ENCODE data around the gene CACNA1B. TPM values are rescaled to one million over a fixed set of nuclear protein-coding genes. Genes with fewer than 3 reads are reported as not detected.

The CACNA1B gene
- total RNA-seq, 2 experiments from 2014 or later, result not detected

GRCh38 chr9:138050472-138051330 is 173.1 kb downstream of the CACNA1B start:
- no peak overlapping the region for H3K4me3 Mint-ChIP-seq
- ChIA-PET CTCF (no interaction called here), POLR2A (no interaction called here)
- peak; percentile 12 for DNase-seq
- H3K4me1 Mint-ChIP-seq, result no peaks in the 10 kb centered on the region
- no peaks in the 10 kb centered on the region for H3K9me3 Mint-ChIP-seq
- H3K36me3 Mint-ChIP-seq (ENCODE audit: low read depth), result no peaks in the 10 kb centered on the region
- H3K27me3 Mint-ChIP-seq, result no peaks in the 10 kb centered on the region
- no peak overlapping the region for H3K27ac Mint-ChIP-seq

GRCh38 chr9:138051586-138052321 is 174.2 kb downstream of the CACNA1B start:
- peak; percentile 8 for DNase-seq
- Mint-ChIP-seq H3K9me3 (no peaks in the 10 kb centered on the region), H3K27me3 (no peaks in the 10 kb centered on the region), H3K36me3 (ENCODE audit: low read depth) (no peaks in the 10 kb centered on the region), H3K4me3 (no peak overlapping the region), H3K27ac (no peak overlapping the region), H3K4me1 (no peaks in the 10 kb centered on the region)
- ChIA-PET CTCF (no interaction called here), POLR2A (no interaction called here)

GRCh38 chr9:138052322-138052615 is 174.7 kb downstream of the CACNA1B start:
- Mint-ChIP-seq H3K27ac (no peak overlapping the region), H3K9me3 (no peaks in the 10 kb centered on the region), H3K4me3 (no peak overlapping the region), H3K36me3 (ENCODE audit: low read depth) (no peaks in the 10 kb centered on the region), H3K27me3 (no peaks in the 10 kb centered on the region), H3K4me1 (no peaks in the 10 kb centered on the region)
- POLR2A ChIA-PET, result no interaction called here
- CTCF ChIA-PET, result no interaction called here
- peak; percentile 7 for DNase-seq

GRCh38 chr9:138052635-138053320 is 175.2 kb downstream of the CACNA1B start:
- Mint-ChIP-seq H3K9me3 (no peaks in the 10 kb centered on the region), H3K27ac (no peak overlapping the region), H3K4me1 (no peaks in the 10 kb centered on the region), H3K27me3 (no peaks in the 10 kb centered on the region), H3K4me3 (no peak overlapping the region), H3K36me3 (ENCODE audit: low read depth) (no peaks in the 10 kb centered on the region)
- POLR2A ChIA-PET, result no interaction called here
- DNase-seq, result no peak
- CTCF ChIA-PET, result no interaction called here

GRCh38 chr9:138053321-138053868 is 175.8 kb downstream of the CACNA1B start:
- H3K4me1 Mint-ChIP-seq, result no peaks in the 10 kb centered on the region
- no peaks in the 10 kb centered on the region for H3K36me3 Mint-ChIP-seq (ENCODE audit: low read depth)
- H3K9me3 Mint-ChIP-seq, result no peaks in the 10 kb centered on the region
- POLR2A ChIA-PET, result no interaction called here
- CTCF ChIA-PET, result no interaction called here
- DNase-seq, result no peak
- no peak overlapping the region for H3K27ac Mint-ChIP-seq
- no peaks in the 10 kb centered on the region for H3K27me3 Mint-ChIP-seq
- no peak overlapping the region for H3K4me3 Mint-ChIP-seq

- H3K9me3 Mint-ChIP-seq, result no peaks in the 10 kb centered on the region
- no peaks in the 10 kb centered on the region for H3K36me3 Mint-ChIP-seq (ENCODE audit: low read depth)
- H3K27me3 Mint-ChIP-seq, result no peaks in the 10 kb centered on the region
- no peaks in the 10 kb centered on the region for H3K4me1 Mint-ChIP-seq
- no peak overlapping the region for H3K4me3 Mint-ChIP-seq
- no peak overlapping the region for H3K27ac Mint-ChIP-seq
- ChIA-PET POLR2A (no interaction called here), CTCF (no interaction called here)
- DNase-seq, result no peak
Measured at GRCh38 chr9:138053996-138054752, 176.6 kb downstream of the CACNA1B start.

- POLR2A ChIA-PET, result no interaction called here
- Mint-ChIP-seq H3K27me3 (no peaks in the 10 kb centered on the region), H3K9me3 (no peaks in the 10 kb centered on the region), H3K27ac (no peak overlapping the region), H3K4me3 (no peak overlapping the region), H3K36me3 (ENCODE audit: low read depth) (no peaks in the 10 kb centered on the region), H3K4me1 (no peaks in the 10 kb centered on the region)
- CTCF ChIA-PET, result no interaction called here
- no peak for DNase-seq
Measured at GRCh38 chr9:138057726-138058125, 180.1 kb downstream of the CACNA1B start.

GRCh38 chr9:138058181-138058580 is 180.6 kb downstream of the CACNA1B start:
- POLR2A ChIA-PET, result no interaction called here
- Mint-ChIP-seq H3K9me3 (no peaks in the 10 kb centered on the region), H3K4me3 (no peak overlapping the region), H3K36me3 (ENCODE audit: low read depth) (no peaks in the 10 kb centered on the region), H3K27ac (no peak overlapping the region), H3K4me1 (no peaks in the 10 kb centered on the region), H3K27me3 (no peaks in the 10 kb centered on the region)
- DNase-seq, result no peak
- CTCF ChIA-PET, result no interaction called here

GRCh38 chr9:138059196-138059595 is 181.6 kb downstream of the CACNA1B start:
- Mint-ChIP-seq H3K27me3 (no peaks in the 10 kb centered on the region), H3K4me3 (no peak overlapping the region), H3K4me1 (no peaks in the 10 kb centered on the region), H3K9me3 (no peaks in the 10 kb centered on the region), H3K27ac (no peak overlapping the region), H3K36me3 (ENCODE audit: low read depth) (no peaks in the 10 kb centered on the region)
- DNase-seq, result no peak
- POLR2A ChIA-PET, result no interaction called here
- CTCF ChIA-PET, result no interaction called here

GRCh38 chr9:138060365-138060764 is 182.8 kb downstream of the CACNA1B start:
- CTCF ChIA-PET, result no interaction called here
- H3K27ac Mint-ChIP-seq, result no peak overlapping the region
- DNase-seq, result no peak
- no peaks in the 10 kb centered on the region for H3K4me1 Mint-ChIP-seq
- H3K27me3 Mint-ChIP-seq, result no peaks in the 10 kb centered on the region
- H3K9me3 Mint-ChIP-seq, result no peaks in the 10 kb centered on the region
- no peaks in the 10 kb centered on the region for H3K36me3 Mint-ChIP-seq (ENCODE audit: low read depth)
- no peak overlapping the region for H3K4me3 Mint-ChIP-seq
- POLR2A ChIA-PET, result no interaction called here

GRCh38 chr9:138060881-138061280 is 183.3 kb downstream of the CACNA1B start:
- Mint-ChIP-seq H3K27ac (no peak overlapping the region), H3K4me1 (no peaks in the 10 kb centered on the region), H3K36me3 (ENCODE audit: low read depth) (no peaks in the 10 kb centered on the region), H3K27me3 (peaks cover 3% of the 10 kb centered on the region), H3K4me3 (no peak overlapping the region), H3K9me3 (no peaks in the 10 kb centered on the region)
- no peak for DNase-seq
- ChIA-PET CTCF (no interaction called here), POLR2A (no interaction called here)

- Mint-ChIP-seq H3K27ac (no peak overlapping the region), H3K4me3 (no peak overlapping the region), H3K27me3 (peaks cover 8% of the 10 kb centered on the region), H3K36me3 (ENCODE audit: low read depth) (no peaks in the 10 kb centered on the region), H3K4me1 (no peaks in the 10 kb centered on the region), H3K9me3 (no peaks in the 10 kb centered on the region)
- CTCF ChIA-PET, result no interaction called here
- no peak for DNase-seq
- POLR2A ChIA-PET, result no interaction called here
Measured at GRCh38 chr9:138061631-138062030, 184.0 kb downstream of the CACNA1B start.

GRCh38 chr9:138062196-138062595 is 184.6 kb downstream of the CACNA1B start:
- CTCF ChIA-PET, result no interaction called here
- POLR2A ChIA-PET, result no interaction called here
- Mint-ChIP-seq H3K4me1 (no peaks in the 10 kb centered on the region), H3K9me3 (no peaks in the 10 kb centered on the region), H3K4me3 (no peak overlapping the region), H3K27me3 (peaks cover 8% of the 10 kb centered on the region), H3K36me3 (ENCODE audit: low read depth) (no peaks in the 10 kb centered on the region), H3K27ac (no peak overlapping the region)
- no peak for DNase-seq
